HG03135 (cell line): ENCODE results near the gene UBAC2.

Source experiments
- ATAC-seq: cut with Tn5 transposase; IDR thresholded peaks from one replicate; pipeline ENCODE4 v1.9.1; 2021; ENCODE audit warnings: mild to moderate bottlenecking, moderate library complexity; ENCODE audit not compliant: unreplicated experiment

Gene UBAC2

DNA sequence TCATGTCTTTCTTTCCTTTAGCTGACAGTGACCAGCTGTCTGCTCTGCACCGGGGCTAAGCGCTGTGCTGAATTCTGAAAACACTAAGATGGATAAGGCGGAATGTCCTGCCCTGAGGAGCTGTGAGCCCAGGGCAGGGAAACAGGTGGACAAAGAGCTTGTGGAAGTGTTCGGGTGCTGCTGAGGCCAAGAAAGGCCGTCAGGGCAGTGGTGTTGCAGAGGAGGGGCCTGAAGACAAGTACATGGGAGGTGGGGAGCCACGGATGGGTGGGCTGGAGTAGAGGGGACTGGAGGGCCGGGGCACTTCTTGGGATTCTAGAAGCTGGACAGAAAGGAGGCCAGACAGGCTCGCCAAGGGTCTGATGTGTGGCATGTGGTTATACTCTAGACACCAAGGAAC is 172.8 kb downstream of the UBAC2 start:
- ATAC-seq, result no peak

DNA sequence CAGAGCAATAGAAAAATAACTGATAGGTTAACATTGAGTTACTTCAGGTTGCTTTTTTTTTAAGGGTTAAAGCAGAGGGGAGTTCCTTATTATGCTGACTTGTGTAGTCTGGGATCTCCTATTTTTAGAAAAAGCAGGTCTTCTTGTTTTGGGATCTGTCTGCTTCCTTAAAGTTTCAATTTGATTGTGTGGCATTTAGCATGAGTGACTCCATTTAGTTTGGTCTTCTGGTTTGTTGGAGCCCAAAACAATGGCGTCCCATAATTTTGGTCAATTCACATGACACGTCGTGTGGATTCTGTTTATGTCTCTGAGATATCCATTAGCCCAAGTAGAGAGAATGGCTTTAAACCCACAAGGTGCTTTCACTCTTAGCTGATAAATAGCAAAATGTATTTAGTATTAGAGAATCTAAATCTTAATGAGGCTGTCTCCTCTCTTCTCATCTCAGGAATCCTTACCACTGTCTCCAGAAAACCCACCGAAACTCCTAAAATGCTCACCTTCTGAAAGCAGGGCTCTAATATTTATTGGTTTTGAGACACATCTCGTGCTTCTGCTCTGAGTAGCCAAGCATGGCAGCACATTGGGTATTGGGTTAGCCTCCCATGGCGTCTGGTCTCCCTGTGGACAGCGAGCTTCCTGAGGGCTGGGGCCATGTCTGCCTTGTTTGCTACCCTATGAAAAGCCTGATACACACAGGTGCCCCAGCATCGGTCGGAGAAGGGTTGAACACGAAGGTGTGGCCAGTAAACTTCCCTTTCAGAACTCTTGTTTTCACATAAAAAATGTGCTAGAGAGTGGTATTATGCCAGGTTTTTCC is 173.7 kb downstream of the UBAC2 start:
- peak; percentile 34 for ATAC-seq

DNA sequence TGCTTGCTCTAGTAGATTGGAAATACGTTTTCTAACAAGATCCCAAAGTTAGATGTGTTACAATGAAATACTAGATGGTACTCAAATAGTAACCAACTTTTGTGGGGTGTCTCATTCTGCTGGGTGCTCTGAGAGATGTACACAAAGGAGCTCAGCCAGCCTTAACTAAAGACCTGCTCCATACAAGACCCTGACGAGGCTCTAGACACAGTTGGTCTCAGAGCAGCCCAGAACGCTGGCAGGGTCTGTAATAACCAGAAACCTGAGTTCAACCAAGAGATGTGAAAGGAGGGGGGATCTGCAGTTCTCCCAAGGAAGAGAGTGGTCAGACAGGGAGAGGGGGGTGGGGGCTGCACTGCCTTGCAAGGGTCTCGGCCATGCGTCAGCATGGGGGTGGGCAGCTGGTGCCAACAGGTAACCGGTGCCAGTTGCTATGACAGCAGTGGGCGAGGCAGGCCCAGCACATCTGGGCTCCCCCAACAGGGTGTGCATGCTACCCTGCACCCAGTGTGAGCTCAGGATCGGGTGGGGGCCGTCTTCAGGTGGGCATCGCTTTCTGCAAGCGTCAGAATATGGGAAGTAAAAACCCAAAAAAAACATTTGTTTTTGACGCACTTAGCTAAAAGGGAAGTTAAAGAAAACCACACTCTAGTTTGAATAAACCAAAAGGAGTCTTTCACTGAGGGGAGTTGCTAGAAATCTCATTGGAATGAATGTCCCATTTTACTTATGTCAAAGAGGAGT is 174.5 kb downstream of the UBAC2 start:
- peak; percentile 43 for ATAC-seq

DNA sequence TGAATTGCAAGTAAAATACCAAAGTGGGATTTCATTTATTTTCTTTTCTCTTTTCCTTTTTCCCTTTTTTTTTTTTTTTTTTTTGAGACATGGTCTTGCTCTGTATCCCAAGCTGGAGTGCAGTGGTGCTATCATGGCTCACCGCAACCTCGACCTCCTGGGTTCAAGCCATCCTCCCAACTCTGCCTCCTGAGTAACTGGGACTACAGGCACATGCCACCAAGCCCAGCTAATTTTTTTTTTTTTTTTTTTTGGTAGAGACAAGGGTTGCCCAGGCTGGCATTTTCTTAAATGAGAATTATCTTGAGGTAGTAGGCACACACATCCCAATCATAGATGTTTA is 175.1 kb downstream of the UBAC2 start:
- ATAC-seq, result no peak

DNA sequence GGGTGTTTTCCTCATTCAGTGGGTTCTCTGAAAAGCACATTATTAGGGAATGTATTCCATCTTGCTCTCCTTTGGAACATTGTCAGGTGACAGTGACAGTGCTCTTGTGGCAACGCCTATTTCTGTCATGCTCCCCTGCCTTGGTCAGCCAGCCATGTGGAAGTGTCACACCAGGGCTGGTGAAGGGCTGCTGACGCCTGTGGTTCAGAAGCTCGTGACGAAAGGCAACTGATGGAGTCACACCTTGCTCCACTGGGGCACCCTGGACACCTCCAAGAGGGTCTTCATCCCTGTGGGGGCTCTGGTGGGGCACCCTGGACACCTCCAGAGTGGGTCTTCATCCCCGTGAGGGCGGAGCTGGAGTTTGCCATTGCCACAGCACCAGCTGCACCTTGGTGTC is 175.5 kb downstream of the UBAC2 start:
- ATAC-seq, result peak; percentile 54

DNA sequence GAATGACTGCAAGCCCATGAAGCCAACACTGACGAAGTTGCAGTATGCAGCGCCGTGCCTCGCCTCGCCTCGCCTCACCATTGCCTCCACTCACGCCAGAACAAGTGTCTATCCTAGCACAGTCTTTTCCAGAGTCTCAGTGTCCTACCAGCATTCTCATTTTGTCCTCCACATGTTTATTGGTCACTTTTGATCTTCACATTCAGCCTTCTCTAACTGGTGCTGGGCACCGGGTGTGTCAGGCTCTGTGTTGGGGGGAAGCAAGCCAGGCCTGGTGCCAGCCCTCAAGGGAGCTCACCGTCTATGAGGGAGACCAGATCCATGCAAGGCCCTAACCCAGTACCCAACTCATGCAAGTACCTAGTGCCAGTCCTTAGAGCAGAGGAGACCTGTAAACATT is 176.3 kb downstream of the UBAC2 start:
- no peak for ATAC-seq

DNA sequence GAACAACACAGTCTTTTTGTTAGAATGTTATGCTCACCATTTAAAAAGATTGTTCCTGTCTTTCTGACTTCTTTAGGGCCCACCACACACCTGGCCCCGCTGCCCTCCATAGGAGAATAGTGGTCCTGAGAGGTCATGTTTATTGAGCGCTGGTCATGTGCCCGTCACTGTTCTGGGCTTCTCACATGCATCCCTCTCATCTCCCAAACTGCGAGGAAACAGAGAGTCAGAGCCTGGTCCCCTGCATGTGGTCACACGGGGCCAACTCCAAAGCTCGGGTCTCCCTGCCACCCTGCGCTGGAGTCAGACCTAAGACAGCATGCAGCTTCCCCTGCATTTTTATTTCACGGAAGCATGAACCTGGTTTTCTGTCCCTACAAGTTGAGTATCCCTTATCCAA is 177.0 kb downstream of the UBAC2 start:
- no peak for ATAC-seq

DNA sequence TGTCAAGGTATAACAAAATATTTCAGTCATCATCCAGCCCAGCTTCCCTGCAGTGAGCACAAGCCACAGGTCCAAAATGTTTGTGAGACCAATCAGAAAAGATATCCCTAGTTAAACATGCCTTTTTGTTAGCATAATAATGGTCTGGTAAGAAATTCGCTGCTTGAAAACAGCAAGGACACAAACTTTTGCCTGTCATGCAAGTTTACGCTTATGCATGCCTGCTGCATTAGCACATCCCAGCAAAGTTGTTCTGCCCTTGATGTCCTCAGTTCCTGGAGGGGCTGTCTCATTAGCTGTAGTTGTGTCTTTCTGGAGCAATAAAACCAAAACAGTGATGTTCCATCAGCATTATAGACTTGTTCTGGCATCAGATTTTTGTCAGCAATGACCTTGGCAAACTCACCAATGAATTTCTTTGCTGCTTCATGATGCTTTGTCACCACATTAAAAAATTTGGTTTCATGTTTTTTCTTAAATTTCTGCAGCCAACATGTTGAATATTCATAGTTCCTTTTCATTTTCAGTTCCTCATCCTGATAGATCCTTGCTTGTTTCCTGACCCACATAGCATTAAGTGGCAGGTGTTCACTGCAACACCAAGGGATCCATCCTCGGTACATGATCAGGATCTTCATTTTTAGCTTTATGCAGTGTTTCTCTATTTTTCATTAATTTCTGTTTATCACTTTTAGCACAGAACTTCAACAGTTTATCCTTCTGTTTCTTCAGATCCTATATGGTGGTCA is 178.5 kb downstream of the UBAC2 start:
- no peak for ATAC-seq

DNA sequence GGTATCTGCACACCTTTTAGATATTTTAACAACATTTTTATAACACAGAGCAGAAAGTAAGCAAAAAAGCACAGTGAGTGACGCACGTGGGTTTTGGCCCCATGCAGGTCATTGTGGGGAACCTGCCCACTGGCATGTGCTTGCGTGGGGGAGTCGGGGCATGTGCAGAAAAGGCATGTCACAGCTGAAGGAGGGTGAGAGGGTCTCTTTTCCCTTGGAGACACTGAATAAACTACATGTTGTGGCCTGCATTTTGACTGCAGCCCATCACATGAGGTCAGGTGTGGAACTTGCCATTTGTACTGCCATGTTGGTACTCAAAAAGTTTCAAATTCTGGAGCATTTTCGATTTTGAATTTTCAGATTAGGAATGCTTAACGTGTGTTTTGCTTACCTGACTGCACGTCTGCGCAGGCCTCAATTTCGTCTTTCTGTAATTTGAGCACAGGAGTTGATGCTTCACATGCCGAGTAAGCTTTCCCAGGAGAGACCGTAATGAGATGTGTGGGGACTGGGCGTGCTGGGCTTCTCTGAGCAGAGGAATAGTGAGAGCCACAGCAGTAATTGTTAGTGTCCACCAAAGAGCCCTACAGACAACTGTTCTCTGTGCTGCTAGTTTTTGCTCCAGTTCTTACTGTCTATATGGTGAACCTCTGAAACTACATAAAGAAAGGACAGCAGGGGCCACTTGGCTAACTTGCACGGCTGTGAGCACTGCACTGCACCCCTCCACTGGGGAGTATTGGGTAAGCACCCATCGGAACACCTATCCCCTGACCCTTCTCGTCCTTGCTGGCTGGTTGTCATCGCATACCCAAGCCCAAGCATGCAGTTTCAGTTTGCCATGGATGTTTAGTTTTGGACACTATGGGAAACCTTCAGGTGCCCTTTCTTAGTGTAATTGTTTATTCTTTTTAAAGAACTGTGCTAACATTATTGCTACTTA is 179.5 kb downstream of the UBAC2 start:
- ATAC-seq, result no peak

DNA sequence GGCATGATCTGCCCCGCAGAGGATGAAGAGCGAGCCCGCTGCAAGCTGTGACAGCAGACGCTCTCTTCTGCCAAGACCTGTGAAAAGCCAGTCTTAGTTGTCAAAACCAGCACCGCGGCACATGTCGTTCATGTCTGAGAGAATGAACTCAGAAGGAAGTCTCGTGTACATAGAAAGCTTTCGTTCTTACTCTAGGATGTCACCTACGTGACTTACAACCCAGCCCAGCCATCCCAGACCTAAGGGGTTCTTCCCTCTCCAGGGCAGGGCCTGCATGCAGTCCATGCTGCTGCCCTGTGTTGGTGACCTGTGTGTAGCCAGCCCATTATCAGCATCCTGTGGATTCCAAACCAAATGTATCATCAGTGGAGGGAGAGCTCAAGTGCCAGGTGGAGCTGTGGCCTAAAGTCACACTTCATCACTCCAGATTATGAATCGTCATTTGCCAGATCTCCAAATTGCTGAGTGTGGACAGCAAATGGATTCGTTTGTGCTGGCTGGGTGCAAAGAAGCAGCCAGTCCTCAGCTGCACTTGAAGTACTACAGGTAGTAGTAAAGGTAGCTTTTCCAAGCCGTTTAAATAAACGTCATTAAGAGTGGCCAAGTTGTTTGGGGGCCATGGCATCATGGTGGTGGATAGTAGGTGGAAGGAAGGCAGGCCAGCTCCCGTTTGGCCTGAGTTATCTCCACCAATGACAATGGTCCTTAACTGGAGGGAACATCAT is 180.4 kb downstream of the UBAC2 start:
- ATAC-seq, result no peak

DNA sequence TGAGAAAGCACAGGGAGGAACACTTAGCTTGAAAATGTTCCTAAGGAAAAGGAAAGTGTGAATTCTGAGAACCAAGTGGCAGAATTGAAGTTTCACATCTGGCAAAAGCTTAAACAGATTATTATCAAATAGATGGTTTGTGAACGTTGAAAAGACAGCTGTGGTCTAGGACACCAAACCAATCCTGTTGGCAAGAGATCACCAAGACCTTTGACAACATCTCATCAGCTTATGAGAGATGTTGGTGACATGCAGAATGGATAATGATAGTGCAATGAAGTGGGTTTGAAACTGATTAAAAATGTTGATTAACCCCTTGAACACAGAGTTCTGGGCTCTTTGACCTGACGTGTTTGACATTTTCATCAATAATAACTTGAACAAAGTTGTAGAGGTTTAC is 181.1 kb downstream of the UBAC2 start:
- ATAC-seq, result no peak

DNA sequence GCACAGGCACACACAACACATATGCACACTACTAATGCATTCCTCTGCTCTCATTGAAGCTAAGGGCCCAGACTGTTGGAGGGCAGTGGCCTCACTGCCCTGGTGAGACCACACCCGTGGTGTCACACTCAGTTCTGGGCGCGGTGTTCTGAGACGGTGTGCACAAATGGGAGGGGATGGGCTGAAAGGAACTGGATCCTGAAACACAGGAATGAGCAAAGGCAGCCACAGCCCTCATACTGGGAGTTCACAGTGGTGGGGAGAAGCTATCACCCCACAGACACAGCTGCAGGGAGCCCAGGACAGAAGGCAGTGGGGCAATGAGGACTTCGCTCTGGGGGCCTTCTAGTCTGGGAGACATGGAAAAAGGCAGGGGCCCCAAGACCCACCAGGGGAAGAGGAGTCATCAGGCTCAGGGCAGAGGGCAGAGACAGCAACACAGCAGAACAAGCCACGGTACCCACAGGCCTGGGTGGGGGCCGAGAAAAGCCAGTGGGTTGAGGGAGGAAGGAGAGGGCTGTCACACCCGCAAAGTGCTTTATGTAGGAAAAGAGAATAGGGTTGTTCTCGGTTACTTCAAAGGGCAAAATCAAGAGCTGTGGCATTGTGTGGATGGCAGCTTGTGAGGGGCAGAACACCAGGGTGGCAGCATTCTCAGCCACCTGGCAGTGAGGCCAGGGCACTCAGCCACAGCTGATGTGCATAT is 181.9 kb downstream of the UBAC2 start:
- no peak for ATAC-seq

DNA sequence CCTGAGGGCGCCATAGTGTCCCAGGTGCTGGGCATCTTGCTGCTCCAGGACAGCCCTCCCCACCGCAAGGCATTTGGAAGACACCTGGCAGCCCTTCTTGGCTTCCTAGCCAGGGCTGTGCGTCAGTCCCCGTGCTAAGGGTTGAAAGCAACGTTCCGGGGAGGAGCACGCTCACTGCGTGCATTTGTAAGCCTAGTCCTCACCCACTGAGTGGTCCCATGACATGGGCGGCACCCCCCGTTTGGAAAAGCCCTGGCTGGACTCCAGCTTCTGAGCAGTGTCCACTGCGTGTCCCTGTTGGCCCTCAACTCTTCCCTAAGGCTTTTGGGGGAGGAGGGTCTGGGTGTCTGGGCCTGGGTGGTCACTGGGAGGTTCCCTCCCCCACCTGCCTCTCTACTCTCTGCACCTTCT is 182.9 kb downstream of the UBAC2 start:
- ATAC-seq, result no peak

DNA sequence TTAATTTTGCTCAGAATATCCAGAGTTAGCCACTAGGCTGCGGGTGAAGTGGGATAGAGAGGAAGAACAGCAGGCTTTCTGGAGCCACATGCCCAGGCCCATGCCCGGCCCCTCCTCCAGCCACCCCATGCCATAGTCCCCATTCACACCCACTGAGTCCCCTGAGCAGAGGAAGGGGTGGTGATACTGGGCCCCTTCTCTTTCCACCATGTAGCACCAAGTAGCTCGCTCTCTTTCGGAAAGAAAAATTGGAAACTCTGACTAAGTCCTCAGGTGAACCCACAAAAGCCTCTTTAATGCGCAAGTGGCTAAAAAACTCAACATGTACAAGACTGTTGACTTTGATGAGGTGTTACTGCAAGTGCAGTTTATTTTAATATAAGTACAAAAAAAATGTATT is 183.3 kb downstream of the UBAC2 start:
- ATAC-seq, result no peak

DNA sequence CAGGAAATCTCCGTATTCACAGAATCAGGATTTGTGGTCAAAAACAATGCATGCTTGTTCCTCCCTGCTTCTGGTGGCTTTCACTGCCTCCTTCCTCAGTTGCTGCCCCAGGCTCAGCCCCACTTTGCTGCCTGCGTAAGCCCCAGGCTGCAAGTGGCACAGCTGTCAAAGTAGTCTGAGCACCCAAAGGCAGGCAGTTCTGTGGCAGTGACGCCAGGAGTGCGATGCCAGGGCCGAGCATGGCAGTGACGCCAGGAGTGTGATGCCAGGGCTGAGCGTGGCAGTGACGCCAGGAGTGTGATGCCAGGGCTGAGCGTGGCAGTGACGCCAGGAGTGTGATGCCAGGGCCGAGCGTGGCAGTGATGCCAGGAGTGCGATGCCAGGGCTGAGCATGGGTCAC is 183.8 kb downstream of the UBAC2 start:
- ATAC-seq, result no peak

DNA sequence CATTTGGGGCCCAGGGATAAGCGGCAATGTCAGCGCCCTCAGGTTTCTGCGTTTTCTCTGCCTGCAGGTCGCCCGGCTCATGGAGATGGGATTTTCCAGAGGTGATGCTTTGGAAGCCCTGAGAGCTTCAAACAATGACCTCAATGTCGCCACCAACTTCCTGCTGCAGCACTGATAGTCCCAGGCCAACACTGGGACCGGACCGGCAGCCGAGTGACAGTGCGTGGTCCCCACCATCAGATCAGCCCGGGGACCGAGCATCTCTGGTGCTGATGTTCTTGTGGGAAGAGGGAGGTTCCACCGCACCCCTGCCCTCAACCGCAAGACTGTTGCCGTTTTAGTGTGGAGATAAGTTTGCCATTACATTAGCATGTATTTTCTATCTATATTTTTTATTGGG is 184.5 kb downstream of the UBAC2 start:
- no peak for ATAC-seq

DNA sequence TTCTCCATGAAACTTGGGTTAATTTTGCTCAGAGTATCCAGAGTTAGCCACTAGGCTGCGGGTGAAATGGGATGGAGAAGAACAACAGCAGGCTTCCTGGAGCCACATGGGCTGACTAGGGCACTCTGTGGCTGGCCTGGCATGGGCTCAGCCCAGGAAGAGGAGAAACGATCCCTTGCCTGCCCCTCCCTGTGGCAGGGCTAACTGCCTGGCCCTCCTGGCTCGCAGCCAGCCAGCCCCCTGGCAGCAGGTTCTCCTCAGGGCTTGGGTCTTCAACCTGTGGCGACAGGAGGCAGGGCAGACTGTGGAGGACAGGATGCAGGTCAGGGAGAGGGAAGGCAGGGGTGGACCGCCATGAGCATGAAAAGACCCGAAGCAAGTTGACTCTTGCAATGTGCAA is 185.3 kb downstream of the UBAC2 start:
- no peak for ATAC-seq

DNA sequence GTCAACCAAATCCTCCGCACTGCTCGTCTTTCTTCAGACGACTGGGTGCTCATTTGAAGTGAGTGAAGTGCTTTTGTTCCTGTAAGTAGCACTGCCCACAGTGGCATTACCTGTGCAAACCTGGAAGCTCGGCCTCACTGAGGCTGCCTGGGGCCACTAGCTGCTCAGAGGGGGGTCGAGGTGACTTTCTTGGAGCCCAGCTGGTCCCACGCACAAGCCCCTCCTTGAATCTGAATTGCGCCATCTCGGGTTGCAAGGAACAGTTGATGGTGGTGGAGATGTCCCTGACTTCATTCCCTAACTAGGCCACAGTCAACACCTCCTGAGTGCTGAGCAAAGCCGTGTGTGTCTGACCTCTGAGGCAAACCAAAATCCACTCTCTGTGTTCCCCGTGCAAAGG is 185.8 kb downstream of the UBAC2 start:
- ATAC-seq, result no peak
